Camera-type eye (tissue), 1 donor: ENCODE results near the gene XIAP. TPM values are rescaled to one million over a fixed set of nuclear protein-coding genes. Genes with fewer than 3 reads are reported as not detected.

Source experiments
- total RNA-seq: library from RNA; depleted of rRNA; stranded (reverse); fragments of >200 nt; gene quantifications from one replicate; pipeline ENCODE4 v1.2.3, GENCODE V29; 2014

The XIAP gene
- 54.2 TPM for total RNA-seq

DNA sequence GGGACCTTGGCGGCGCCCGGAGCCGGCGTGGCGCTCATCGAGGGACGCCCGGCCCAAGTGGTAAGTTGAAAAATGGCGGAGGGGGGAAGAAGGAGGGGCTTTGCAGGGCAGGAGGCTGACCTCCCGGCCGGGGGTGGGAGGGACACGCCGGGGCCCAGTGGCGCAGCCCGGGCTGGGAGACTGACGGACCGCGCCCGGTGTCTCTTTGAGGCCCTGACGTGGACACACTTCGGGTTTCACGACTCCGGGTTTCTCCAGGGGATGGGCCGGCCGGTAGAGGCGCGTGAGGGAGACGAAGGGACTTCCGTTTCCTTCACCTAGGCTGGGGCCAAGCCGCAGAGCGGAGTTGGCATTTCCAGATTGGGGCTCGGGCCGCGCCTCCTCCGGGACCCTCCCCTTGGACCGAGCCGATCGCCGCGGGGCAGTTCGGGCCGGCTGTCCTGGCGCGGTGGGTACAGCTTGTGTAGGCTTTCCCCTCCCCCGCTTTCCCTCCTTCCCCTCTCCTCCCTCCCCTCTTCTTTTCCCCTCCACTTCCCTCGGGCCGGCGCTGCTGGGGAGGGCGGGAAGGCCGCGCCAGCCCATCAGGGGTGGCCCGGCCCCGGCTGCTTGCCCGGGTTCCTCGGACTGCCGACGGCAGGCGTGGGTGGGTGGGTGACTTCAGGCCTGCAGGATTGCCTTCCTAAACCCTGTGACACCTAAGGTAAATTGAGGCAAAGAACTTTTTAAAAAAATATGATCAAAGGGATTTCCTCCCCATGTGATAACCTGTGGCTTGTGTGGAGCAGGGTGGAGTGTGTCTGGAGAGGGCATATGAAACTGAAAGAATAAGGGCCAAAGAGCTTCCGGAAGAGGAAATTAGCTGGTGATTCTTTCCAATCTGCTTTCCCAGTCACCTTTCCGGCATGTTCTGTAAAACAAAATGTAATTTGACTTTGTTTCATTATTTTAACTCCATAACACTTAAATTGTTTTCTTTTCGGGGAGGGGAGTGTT is at the start of gene XIAP:
Gene XIAP, plus strand, starts transcription at position 208 of the 993 bp plus-strand sequence. CDS start 25,610 bp downstream, outside the sequence.

DNA sequence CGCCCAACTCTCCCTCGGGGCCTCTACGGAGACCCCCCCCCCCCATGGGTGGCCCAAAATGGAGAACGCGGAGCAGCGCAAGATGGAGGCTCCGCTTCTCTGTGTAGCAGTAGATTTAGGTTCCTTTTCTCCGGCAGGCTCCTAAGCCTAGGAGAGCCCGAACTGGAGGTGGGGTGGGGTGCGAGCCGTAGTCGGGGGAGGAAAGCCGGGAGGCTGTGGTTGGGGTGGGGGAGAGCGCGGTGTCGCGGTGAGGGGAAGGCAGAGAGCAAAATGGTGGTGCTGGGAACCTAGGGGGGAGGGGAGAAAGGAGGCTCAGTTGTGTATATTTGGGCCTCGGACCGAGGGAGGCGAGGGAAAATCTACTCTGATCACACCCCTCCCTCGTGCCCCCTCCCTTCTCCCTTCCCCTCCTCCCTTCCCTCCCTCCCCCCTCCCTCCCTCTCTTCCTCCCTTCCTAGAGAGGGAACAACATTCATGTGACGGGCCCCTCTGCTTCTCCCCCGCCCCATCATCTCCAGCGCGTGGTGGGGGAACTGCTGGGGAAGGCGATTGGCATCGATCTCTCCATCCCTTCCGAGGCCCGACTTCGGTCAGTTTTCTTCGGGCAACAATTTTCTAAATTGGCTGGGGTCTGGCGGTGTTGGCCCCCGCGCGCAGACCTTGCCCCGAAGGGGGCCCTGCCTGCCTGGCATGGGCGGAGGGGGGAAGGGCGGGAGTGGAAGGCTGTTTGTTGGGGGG is 101.6 kb downstream of the XIAP start, which contains the start of gene STAG2:
Gene STAG2, plus strand, starts transcription at position 439 of the 738 bp plus-strand sequence. CDS start 60,922 bp downstream, outside the sequence.

Other genes with a start within 250 kb of the XIAP start
- 175 TPM for gene THOC2, start 127.0 kb upstream of the XIAP start, total RNA-seq
- 162 TPM for gene STAG2, start 101.7 kb downstream of the XIAP start, total RNA-seq